ENCODE data around the gene SPRED3.
"Not testable (repeated sequence)": the region's sequence is repeated elsewhere in the genome, so short reads cannot be mapped to it uniquely, and the experiment has no call there.

SPRED3 gene, protein sequence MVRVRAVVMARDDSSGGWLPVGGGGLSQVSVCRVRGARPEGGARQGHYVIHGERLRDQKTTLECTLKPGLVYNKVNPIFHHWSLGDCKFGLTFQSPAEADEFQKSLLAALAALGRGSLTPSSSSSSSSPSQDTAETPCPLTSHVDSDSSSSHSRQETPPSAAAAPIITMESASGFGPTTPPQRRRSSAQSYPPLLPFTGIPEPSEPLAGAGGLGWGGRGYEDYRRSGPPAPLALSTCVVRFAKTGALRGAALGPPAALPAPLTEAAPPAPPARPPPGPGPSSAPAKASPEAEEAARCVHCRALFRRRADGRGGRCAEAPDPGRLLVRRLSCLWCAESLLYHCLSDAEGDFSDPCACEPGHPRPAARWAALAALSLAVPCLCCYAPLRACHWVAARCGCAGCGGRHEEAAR

DNA sequence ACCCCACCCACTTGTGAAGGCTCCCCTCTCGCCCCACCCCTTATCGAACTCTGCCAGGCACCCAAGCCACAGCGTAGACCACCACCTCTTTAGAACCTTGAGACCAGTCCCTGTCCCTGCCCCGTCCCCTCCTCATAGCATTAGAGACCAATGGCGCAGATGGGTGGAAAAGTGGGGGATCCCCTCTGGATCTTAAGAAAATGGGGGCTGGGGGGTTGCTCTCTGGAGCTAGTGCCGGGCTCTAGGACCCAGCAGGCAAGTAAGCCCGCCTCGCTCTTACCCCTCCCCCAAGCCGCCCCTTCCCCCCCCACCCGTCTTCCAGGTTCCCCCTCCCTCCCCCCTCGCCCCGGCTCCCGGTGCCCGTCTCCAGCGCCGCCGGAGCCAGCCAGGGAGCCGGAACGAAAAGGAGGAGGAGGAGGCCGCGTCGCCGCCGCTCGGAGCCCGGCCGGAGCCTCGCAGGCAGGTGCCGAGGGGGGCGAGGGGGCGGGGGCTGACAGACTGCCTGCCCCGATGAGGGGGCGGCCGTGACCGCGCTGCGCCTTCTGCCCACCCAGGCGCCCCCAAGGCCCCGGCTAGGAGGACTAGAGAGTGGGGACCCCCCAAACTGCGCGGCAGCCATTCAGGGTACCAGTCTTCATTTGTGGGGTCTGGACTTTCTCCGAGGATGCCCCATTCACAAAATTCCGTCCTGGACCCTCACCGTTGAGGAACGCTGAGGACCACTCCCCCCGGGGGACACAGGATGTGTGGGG, at the start of gene SPRED3:
SPRED3 (plus strand) TSS at position 349 of the 752 bp plus-strand sequence. CDS start 1,606 bp downstream, outside the sequence.
- DNase-seq (ENCODE audit: low spot score): no peak

DNA sequence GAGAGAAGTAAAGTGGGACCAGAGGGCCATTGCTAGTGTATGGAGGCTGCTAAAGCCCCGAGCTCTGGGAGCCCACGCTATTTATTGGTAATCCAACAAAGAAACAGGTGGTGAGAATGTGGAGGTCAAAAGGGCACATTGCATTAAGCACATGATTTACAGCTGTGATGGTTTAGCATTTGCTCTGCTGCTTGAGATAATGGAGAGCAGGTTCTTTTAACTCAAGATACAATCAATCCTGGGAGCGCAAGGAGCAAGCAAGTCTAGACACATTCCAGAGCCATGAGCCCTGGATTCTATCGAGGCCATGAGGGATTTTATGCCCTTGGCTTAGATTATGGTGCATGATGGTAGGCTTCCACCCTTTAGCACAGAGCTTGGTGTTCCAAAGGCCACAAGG, 49.5 kb upstream of the SPRED3 start:
- not testable (repeated sequence) for DNase-seq (ENCODE audit: low spot score)

DNA sequence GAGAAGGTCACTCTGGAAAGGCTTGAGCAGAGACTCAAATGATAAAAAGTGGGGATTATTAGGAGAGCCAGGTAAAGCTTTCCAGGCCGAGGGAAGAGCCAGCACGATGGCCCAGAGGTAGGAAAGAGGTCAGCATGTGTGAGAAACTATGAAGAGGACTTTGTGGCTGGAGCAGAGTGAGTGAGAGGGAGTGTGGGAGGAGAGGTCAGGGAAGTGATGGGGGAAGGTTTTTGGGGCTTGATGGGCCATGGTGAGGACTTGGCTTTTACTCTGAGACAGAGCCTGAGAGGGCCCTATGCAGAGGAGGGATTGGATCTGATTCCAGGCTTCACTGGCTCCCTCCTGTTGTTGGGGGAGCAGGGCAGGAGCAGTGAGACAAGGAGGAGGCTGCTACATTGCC, 47.6 kb upstream of the SPRED3 start:
- no peak for DNase-seq (ENCODE audit: low spot score)

GRCh38 chr19:38346837-38347236, 41.7 kb upstream of the SPRED3 start:
- DNase-seq (ENCODE audit: low spot score): no peak

- DNase-seq (ENCODE audit: low spot score): no peak
Measured at GRCh38 chr19:38350883-38351282, 37.6 kb upstream of the SPRED3 start.

- no peak for DNase-seq (ENCODE audit: low spot score)
Measured at GRCh38 chr19:38351865-38352395, 36.6 kb upstream of the SPRED3 start.

GRCh38 chr19:38352611-38353010, 35.9 kb upstream of the SPRED3 start:
- DNase-seq (ENCODE audit: low spot score): no peak

GRCh38 chr19:38355728-38356725, 32.5 kb upstream of the SPRED3 start:
- no peak for DNase-seq (ENCODE audit: low spot score)

DNA sequence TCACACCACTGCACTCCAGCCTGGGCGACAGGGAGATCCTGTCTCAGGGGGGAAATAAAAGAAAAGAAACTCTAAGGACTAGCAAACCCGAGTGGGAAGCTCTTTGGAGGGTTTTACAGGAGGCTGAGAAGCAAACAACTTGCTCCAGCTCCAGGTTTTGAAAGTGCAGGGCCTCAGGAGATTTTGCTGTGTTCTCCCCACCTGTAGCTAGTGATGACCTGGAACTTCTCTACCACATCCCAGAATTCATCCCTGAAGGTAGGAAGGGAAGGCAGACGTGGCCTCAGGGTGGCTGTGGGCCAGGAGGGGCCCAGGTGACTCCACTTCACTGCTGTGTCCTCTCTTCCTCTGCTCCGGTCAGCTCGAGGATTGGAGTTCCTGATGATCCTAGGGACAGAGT, 30.4 kb upstream of the SPRED3 start:
- DNase-seq (ENCODE audit: low spot score): no peak

DNA sequence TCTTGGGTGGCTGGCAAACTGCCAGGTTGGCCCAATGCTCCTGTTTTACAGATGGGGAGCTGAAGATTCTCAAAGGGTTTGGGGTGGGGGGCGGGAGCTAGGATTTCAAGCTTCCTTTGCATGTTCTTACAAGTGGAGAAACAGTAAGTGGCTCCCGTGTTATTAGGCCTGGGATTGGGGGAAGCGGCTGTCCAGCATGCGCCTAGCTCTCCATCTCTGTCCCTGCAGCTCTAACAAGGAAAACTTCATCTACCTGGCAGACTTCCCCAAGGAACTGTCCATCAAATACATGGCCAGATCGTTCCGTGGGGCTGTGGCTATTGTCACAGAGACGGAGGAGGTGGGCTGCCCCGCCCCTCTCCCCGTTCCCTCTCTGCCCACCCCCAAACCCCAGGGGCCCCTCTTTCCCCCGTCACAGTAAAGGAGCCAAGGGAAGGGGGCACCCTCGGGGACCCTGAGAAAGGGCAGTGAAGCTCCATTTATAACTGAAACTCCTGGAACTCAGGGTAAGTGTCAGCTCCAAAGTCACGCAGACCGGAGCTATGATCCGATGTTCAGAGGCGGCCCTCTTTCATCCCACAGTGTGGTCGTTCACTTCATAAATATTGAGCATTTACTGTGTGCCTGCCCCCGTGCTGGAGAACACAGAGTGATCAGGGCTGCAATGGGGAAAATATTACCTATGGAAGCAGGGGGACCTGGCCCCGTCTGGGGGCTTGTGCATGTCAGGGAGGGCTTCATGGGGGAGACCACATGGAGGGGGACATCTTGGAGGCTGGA, 29.1 kb upstream of the SPRED3 start:
- DNase-seq (ENCODE audit: low spot score): no peak

GRCh38 chr19:38360351-38360750, 28.1 kb upstream of the SPRED3 start:
- no peak for DNase-seq (ENCODE audit: low spot score)

GRCh38 chr19:38360839-38361631, 27.5 kb upstream of the SPRED3 start:
- peak; percentile 7 for DNase-seq (ENCODE audit: low spot score)

DNA sequence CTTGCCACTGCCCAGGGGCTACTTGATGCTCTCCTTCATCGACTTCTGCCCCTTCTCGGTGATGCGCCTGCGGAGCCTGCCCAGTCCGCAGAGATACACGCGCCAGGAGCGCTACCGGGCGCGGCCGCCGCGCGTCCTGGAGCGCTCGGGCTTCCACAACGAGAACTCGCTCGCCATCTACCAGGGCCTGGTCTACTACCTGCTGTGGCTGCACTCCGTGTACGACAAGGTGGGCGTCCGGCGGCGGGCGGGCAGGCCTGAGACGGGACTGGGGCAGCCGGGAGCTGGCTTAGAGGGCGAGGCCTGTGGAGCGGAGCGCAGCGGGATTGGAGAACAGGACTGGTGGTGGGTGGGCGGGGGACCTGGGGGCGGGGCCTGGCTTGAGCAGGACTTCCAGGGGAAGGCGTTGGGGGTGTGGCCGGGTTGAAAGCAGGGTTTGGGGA, 26.8 kb upstream of the SPRED3 start:
- DNase-seq (ENCODE audit: low spot score): peak; percentile 55

GRCh38 chr19:38362076-38362945, 26.2 kb upstream of the SPRED3 start:
- peak; percentile 47 for DNase-seq (ENCODE audit: low spot score)

DNA sequence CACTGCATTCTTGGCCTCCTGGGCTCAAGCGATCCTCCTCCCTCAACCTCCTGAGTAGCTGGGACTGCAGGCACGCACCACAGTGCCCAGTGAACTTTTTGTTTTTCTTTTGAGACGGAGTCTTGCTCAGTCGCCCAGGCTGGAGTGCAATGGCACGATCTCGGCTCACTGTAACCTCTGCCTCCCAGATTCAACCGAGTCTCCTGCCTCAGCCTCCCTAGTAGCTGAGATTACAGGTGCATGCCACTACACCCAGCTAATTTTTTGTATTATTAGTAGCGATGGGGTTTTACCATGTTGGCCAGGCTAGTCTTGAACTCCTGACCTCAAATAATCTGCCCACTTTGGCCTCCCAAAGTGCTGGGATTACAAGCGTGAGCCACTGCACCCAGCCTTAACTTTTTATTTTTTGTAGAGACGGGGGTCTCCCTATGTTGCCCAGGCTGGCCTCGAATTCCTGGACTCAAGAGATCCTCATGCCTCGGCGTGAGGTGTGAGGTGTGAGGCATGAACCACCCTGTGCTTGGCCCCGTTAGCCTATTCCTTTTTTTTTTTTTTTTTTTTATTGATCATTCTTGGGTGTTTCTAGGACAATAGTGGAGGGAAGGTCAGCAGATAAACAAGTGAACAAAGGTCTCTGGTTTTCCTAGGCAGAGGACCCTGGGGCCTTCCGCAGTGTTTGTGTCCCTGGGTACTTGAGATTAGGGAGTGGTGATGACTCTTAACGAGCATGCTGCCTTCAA, 25.4 kb upstream of the SPRED3 start:
- not testable (repeated sequence) for DNase-seq (ENCODE audit: low spot score)

- DNase-seq (ENCODE audit: low spot score): no peak
Measured at GRCh38 chr19:38367041-38367440, 21.5 kb upstream of the SPRED3 start.

GRCh38 chr19:38369584-38369983, 18.9 kb upstream of the SPRED3 start:
- no peak for DNase-seq (ENCODE audit: low spot score)

GRCh38 chr19:38370299-38370698, 18.2 kb upstream of the SPRED3 start:
- no peak for DNase-seq (ENCODE audit: low spot score)
